SK-N-SH (cell line): ENCODE data around the gene DMD.

Source experiments
- IRF3 ChIP-seq: fragments of 150-350 bp; IDR thresholded peaks from 2 replicates; pipeline ENCODE4 v1.6.1; 2016; ENCODE audit warnings: mild to moderate bottlenecking, low read depth, low read length
- MXI1 ChIP-seq: IDR thresholded peaks from 2 replicates; pipeline ENCODE4 v1.6.1; 2012; ENCODE audit warnings: mild to moderate bottlenecking, low read depth, low read length, improper control_type of control experiment
- RAD21 ChIP-seq: IDR thresholded peaks from 2 replicates; pipeline ENCODE4 v1.6.1; 2012; ENCODE audit warnings: mild to moderate bottlenecking, low read length
- RXRA ChIP-seq: IDR thresholded peaks from 2 replicates; pipeline ENCODE4 v1.4.0; 2012; ENCODE audit warnings: low read depth, mild to moderate bottlenecking, borderline replicate concordance
- SIN3A ChIP-seq: IDR thresholded peaks from 2 replicates; pipeline ENCODE4 v1.6.1; 2012; ENCODE audit warnings: low read depth, mild to moderate bottlenecking, low read length, moderate library complexity, borderline replicate concordance
- TEAD4 ChIP-seq: IDR thresholded peaks from 2 replicates; pipeline ENCODE4 v1.4.0; 2012; ENCODE audit warnings: mild to moderate bottlenecking, borderline replicate concordance; ENCODE audit not compliant: insufficient read depth
- YY1 ChIP-seq: IDR thresholded peaks from 2 replicates; pipeline ENCODE4 v1.4.0; 2012; ENCODE audit warnings: low read depth, mild to moderate bottlenecking
- TF ChIP-seq, protein P1 (sequence below): fragments of 200-600 bp; sonication (generic); IDR thresholded peaks from 2 replicates; pipeline ENCODE4 v1.6.1; 2017; ENCODE audit warnings: antibody characterized with exemption, mild to moderate bottlenecking, moderate library complexity
- TF ChIP-seq, protein P2 (sequence below): IDR thresholded peaks from 2 replicates; pipeline ENCODE4 v1.4.0; 2012; ENCODE audit warnings: low read depth, borderline replicate concordance

DNA sequence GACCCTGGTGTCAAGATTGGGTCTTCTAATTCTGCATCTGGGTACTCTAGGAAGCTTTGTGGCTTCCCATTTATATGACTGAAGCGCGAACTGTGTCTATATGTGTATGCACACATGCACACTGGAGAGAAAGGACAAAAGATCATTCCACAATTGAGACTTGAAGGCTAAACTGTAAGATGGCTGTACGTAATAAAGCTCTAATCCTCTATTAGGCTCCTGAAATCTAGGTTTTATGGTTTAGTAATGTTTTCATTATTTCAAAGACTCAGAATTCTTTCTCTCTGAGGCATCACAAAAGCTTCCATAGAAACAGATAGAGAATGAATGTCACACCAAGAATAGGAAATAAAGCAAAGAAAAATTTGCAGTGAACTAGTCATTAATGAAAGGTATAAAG lies 1818.8 kb downstream of the DMD start:
- TF ChIP-seq, protein P1, sequence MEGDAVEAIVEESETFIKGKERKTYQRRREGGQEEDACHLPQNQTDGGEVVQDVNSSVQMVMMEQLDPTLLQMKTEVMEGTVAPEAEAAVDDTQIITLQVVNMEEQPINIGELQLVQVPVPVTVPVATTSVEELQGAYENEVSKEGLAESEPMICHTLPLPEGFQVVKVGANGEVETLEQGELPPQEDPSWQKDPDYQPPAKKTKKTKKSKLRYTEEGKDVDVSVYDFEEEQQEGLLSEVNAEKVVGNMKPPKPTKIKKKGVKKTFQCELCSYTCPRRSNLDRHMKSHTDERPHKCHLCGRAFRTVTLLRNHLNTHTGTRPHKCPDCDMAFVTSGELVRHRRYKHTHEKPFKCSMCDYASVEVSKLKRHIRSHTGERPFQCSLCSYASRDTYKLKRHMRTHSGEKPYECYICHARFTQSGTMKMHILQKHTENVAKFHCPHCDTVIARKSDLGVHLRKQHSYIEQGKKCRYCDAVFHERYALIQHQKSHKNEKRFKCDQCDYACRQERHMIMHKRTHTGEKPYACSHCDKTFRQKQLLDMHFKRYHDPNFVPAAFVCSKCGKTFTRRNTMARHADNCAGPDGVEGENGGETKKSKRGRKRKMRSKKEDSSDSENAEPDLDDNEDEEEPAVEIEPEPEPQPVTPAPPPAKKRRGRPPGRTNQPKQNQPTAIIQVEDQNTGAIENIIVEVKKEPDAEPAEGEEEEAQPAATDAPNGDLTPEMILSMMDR = no peak
- TF ChIP-seq RAD21 (no peak), SIN3A (no peak), TEAD4 (no peak), YY1 (no peak), IRF3 (no peak), RXRA (no peak), MXI1 (no peak)
- TF ChIP-seq, protein P2, sequence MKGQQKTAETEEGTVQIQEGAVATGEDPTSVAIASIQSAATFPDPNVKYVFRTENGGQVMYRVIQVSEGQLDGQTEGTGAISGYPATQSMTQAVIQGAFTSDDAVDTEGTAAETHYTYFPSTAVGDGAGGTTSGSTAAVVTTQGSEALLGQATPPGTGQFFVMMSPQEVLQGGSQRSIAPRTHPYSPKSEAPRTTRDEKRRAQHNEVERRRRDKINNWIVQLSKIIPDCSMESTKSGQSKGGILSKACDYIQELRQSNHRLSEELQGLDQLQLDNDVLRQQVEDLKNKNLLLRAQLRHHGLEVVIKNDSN = no peak
